ENCODE results near the gene CAPNS1. TPM values are rescaled to one million over a fixed set of nuclear protein-coding genes. Genes with fewer than 3 reads are reported as not detected.
A peak's percentile ranks its signal among the peaks of the same experiment; 100 is the strongest.

CAPNS1 gene
- total and polyA plus RNA-seq, 9 of the 15 experiments (the other 6 are each of a cell fraction or from before 2014, with no cell fraction given) = 77.9 to 576 (median 258) TPM

DNA sequence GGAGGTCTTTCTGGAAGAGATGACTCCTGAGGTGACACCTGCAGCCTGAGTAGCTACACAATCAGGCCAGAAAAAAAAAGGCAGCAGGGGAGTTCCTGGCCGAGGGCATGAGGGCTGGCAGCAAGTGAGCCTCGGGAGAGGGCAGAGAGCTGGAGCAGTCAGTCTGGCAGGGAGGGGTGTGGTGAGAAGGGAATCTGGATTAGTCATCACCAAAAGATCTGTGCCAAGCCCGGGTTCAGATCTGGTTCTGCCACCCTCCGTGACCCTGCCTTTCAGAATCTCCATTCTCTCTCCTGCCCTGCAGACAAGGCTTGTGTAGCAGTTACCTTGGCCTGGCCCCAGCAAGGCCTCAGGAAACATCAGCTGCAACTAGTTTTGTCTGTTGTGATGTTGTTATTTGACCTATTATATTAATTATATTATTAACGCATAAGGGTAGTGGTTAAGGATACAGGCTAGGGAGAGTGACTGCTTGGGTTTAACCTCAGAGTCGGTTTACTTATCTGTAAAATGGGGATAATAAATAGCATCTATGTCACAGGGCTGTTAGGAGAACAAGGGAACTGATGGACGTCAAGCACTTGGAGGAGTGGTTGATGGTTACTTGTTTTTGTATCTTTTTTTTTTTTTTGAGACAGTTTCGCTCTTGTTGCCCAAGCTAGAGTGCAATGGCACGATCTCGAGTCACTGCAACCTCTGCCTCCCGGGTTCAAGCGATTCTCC is 2.7 kb upstream of the CAPNS1 start:
- Histone ChIP-seq H2AFZ (ENCODE audit: low read depth, low read length) (peak overlapping the region; percentile 91), H3K36me3 (ENCODE audit: control insufficient read depth, insufficient read depth, low read length) (peaks cover 10% of the 10 kb centered on the region; the same call in 1 of the 3 replicates), H3K27me3 (ENCODE audit: control insufficient read depth in 2 of 2, insufficient read depth in 2 of 2, low read length in 2 of 2) (no peaks in the 10 kb centered on the region), H3K9me1 (ENCODE audit: control insufficient read depth, insufficient read depth, low read length) (peaks cover 8% of the 10 kb centered on the region), H3K4me2 (ENCODE audit: insufficient read depth, low read length) (peak overlapping the region; percentile 72), H3K4me1 (replicated peaks in 1 of 2; ENCODE audit: control insufficient read depth in 2 of 2, insufficient read depth in 2 of 2, low read length in 2 of 2) (peaks cover 13 to 35% of the 10 kb centered on the region in 2 experiments), H3K4me3 (no peak overlapping the region), H3K27ac (ENCODE audit: extremely low read depth, low read depth, low read length) (no peak overlapping the region), H4K20me1 (replicated peaks; ENCODE audit: control insufficient read depth, insufficient read depth, low read length) (peaks cover 8% of the 10 kb centered on the region), H3K79me2 (ENCODE audit: control insufficient read depth, insufficient read depth, low read length) (peaks cover 21% of the 10 kb centered on the region), H3K9me3 (replicated peaks; ENCODE audit: control insufficient read depth, insufficient read depth, low read depth, low read length) (no peaks in the 10 kb centered on the region), H3K9ac (ENCODE audit: insufficient read depth in 1 of 2, low read depth in 2 of 2, low read length in 2 of 2) (peak overlapping the region; percentile 29 to 52; a peak in 2 of 4 replicates)
- DNase-seq (ENCODE audit: extremely low read depth in 1 of 4, low spot score in 3 of 4) = no peak
- intact Hi-C loops (cut with micrococcal nuclease) (no loop called here), in situ Hi-C loops (cut with MboI) (no loop called here)
- ChIA-PET CTCF (ENCODE audit: low intra/inter-chr PET ratio) (no interaction called here), POLR2A (interaction anchor here (1.2 kb wide), 1 partner anchor 9 kb away, joined by 3 read pairs; no protein-coding TSS in a partner anchor)
- TF ChIP-seq KDM1A (IDR thresholded peaks at IDR 0.05) (0 out of 4 replicates have a peak, but pooled peaks of 1 of the 2 experiments have one; percentile 21), RFX5 (IDR thresholded peaks at IDR 0.05; ENCODE audit: low read depth, low read length) (no peak), BCOR (IDR thresholded peaks at IDR 0.05) (peak; percentile 55; the same call in 1 of the 2 replicates), TEAD2 (tag; IDR thresholded peaks at IDR 0.05) (no peak), RBM25 (IDR thresholded peaks at IDR 0.05; ENCODE audit: low read depth, low read length, severe bottlenecking) (peak; percentile 83)
- no peak for FAIRE-seq
- no TSS peak for BruUV-seq (replicated peaks)
- no peak for ATAC-seq
- 62% methylated on average over 11 of the region's 12 CpGs for WGBS (ENCODE audit: insufficient coverage, low coverage, missing lambda C conversion rate)

All from K562 (cell line).